PC-3 (cell line): ENCODE data around the gene FOXL3. TPM values are rescaled to one million over a fixed set of nuclear protein-coding genes. Genes with fewer than 3 reads are reported as not detected.

ENCODE experiments used
- ATAC-seq: fragments of 200-7000 bp; cut with Tn5 transposase; 2 replicates; pipeline ENCODE4 v1.9.1; 2020; ENCODE audit warnings: mild to moderate bottlenecking, moderate library complexity
- BruUV-seq: library from RNA; stranded (reverse); fragments of 400-500 nt; replicated peaks from 2 replicates; lab custom pipeline; 2021; lab: Mats Ljungman, UMichigan
- CTCF ChIA-PET: fragments of 300-600 bp; sonication (Branson Sonifier 250); formaldehyde crosslinking; loops from one replicate; lab custom pipeline; 2022; ENCODE audit warnings: antibody characterized with exemption; lab: Charles Lee
- POLR2A ChIA-PET: fragments of 300-600 bp; sonication (Branson Sonifier 250); formaldehyde crosslinking; loops from one replicate; lab custom pipeline; 2022; ENCODE audit warnings: antibody characterized with exemption; ENCODE audit not compliant: unreplicated experiment; lab: Charles Lee
- DNase-seq: peaks from one replicate; pipeline ENCODE4 v3.0.0-alpha.2; 2015
- H2AFZ ChIP-seq: fragments of 300-600 bp; sonication (generic); 2 replicates; pipeline ENCODE4 v1.6.0; 2016; ENCODE audit warnings: antibody characterized with exemption, low read length
- H3F3A ChIP-seq: fragments of 300-600 bp; sonication (generic); one replicate; pipeline ENCODE4 v1.6.0; 2017; ENCODE audit warnings: antibody characterized with exemption, low read length, control low read depth, mild to moderate bottlenecking; ENCODE audit not compliant: unreplicated experiment
- H3K27ac ChIP-seq: fragments of 300-600 bp; sonication (generic); 2 replicates; pipeline ENCODE4 v1.5.1; 2016; ENCODE audit warnings: mild to moderate bottlenecking, low read length
- H3K27me3 ChIP-seq: fragments of 300-600 bp; sonication (generic); 2 replicates; pipeline ENCODE4 v1.6.1; 2016; ENCODE audit warnings: low read length, mixed read lengths
- H3K36me3 ChIP-seq: fragments of 300-600 bp; sonication (generic); 2 replicates; pipeline ENCODE4 v1.6.1; 2016; ENCODE audit warnings: low read depth, mixed run types, low read length, mixed read lengths
- H3K4me1 ChIP-seq: fragments of 300-600 bp; sonication (generic); 2 replicates; pipeline ENCODE4 v1.5.1; 2016; ENCODE audit warnings: low read length; ENCODE audit not compliant: insufficient read depth
- H3K4me2 ChIP-seq: fragments of 300-600 bp; sonication (generic); 2 replicates; pipeline ENCODE4 v1.6.0; 2016; ENCODE audit warnings: low read length
- H3K4me3 ChIP-seq: fragments of 300-600 bp; sonication (generic); 2 replicates; pipeline ENCODE4 v1.5.1; 2016; ENCODE audit warnings: mild to moderate bottlenecking, low read length, mixed read lengths
- H3K79me2 ChIP-seq: fragments of 300-600 bp; sonication (generic); 2 replicates; pipeline ENCODE4 v1.6.1; 2017; ENCODE audit warnings: low read length, mixed read lengths
- H3K9ac ChIP-seq: fragments of 300-600 bp; sonication (generic); 2 replicates; pipeline ENCODE4 v1.6.0; 2016; ENCODE audit warnings: mild to moderate bottlenecking, low read length
- H3K9me2 ChIP-seq: fragments of 300-600 bp; sonication (generic); replicated peaks from 2 replicates; pipeline ENCODE4 v1.6.1; 2016; ENCODE audit warnings: mixed run types, low read length, mixed read lengths
- H3K9me3 ChIP-seq: fragments of 300-600 bp; sonication (generic); 2 replicates; pipeline ENCODE4 v1.6.1; 2016; ENCODE audit warnings: low read length, mixed read lengths
- H4K20me1 ChIP-seq: fragments of 300-600 bp; sonication (generic); 2 replicates; pipeline ENCODE4 v1.6.1; 2016; ENCODE audit warnings: low read length, mixed read lengths
- CTCF ChIP-seq: fragments of 300-600 bp; sonication (generic); conservative IDR thresholded peaks from 2 replicates; pipeline ENCODE4 v1.5.1; 2017; ENCODE audit warnings: antibody characterized with exemption, low read depth, mild to moderate bottlenecking, low read length
- EZH2 ChIP-seq: fragments of 300-600 bp; sonication (generic); IDR thresholded peaks from one replicate; pipeline ENCODE4 v1.6.1; 2017; ENCODE audit warnings: antibody characterized with exemption, mild to moderate bottlenecking, low read length; ENCODE audit not compliant: unreplicated experiment
- EZH2phosphoT487 ChIP-seq: fragments of 300-600 bp; sonication (generic); IDR thresholded peaks from 2 replicates; pipeline ENCODE4 v1.6.1; 2018; ENCODE audit warnings: mild to moderate bottlenecking, antibody characterized with exemption, low read length, borderline replicate concordance
- intact Hi-C: fragments of 100-400 bp; cut with micrococcal nuclease; formaldehyde crosslinking; loops from 2 replicates; pipeline ENCODE4 v1.9.0; 2023
- total RNA-seq: library from RNA; depleted of rRNA; stranded (reverse); fragments of >200 nt; gene quantifications from 2 replicates; pipeline ENCODE4 v1.2.3, GENCODE V29; 2014

FOXL3 gene
- total RNA-seq, 1 experiment from 2014 or later: not detected

- no peaks in the 10 kb centered on the region for H3K9me3 ChIP-seq
- no peaks in the 10 kb centered on the region for H3K36me3 ChIP-seq
- H3F3A ChIP-seq: no peaks in the 10 kb centered on the region
- H3K9ac ChIP-seq: no peak overlapping the region
- DNase-seq (no peak), ATAC-seq (no peak)
- no peaks in the 10 kb centered on the region for H4K20me1 ChIP-seq
- no TSS peak for BruUV-seq
- no peak for TF ChIP-seq EZH2phosphoT487
- no peak for TF ChIP-seq EZH2
- TF ChIP-seq CTCF: no peak
- no peak overlapping the region for H3K4me2 ChIP-seq
- H3K9me2 ChIP-seq: no peaks in the 10 kb centered on the region
- ChIA-PET POLR2A (no interaction called here), CTCF (no interaction called here)
- no peaks in the 10 kb centered on the region for H3K79me2 ChIP-seq
- no peaks in the 10 kb centered on the region for H3K4me1 ChIP-seq
- no peak overlapping the region for H3K4me3 ChIP-seq
- H2AFZ ChIP-seq: no peak overlapping the region
- H3K27me3 ChIP-seq: no peaks in the 10 kb centered on the region
- H3K27ac ChIP-seq: no peak overlapping the region
- intact Hi-C loops: no loop called here
These were observed 36.3 kb downstream of the FOXL3 start for GRCh38 chr7:326273-326672.

DNA sequence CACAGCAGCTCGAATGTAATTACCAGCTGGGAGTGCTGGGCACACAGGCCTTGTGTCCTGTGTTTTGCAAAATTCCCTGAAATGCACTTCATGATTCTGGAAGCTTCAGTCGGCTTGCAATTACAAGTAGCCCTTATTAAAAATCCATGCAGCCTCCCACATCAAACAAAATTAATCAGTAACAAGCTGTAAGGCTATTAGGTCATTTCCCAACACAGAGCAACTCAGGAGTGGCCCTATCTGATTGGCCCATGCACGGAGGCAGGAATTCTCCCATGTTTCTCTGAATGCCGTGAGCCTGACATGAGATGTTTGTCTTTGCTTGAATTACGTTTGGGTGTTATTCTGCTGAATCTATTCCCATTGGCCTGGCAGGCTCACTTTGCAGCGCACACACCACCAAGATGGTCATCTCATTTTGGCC is 36.9 kb downstream of the FOXL3 start:
- Histone ChIP-seq H3K4me1 (no peaks in the 10 kb centered on the region), H3K9me3 (no peaks in the 10 kb centered on the region), H3K27me3 (no peaks in the 10 kb centered on the region), H3K4me3 (no peak overlapping the region), H3F3A (no peaks in the 10 kb centered on the region), H4K20me1 (no peaks in the 10 kb centered on the region), H3K9ac (no peak overlapping the region), H3K36me3 (no peaks in the 10 kb centered on the region), H3K4me2 (no peak overlapping the region), H2AFZ (no peak overlapping the region), H3K27ac (no peak overlapping the region), H3K79me2 (no peaks in the 10 kb centered on the region), H3K9me2 (no peaks in the 10 kb centered on the region)
- POLR2A ChIA-PET: no interaction called here
- BruUV-seq: no TSS peak
- CTCF ChIA-PET: no interaction called here
- no peak for ATAC-seq
- DNase-seq: no peak
- intact Hi-C loops: no loop called here
- TF ChIP-seq EZH2phosphoT487 (no peak), EZH2 (no peak), CTCF (no peak)

- H3K79me2 ChIP-seq: no peaks in the 10 kb centered on the region
- no TSS peak for BruUV-seq
- no peak overlapping the region for H2AFZ ChIP-seq
- ChIA-PET CTCF (no interaction called here), POLR2A (no interaction called here)
- H3F3A ChIP-seq: no peaks in the 10 kb centered on the region
- no peak for ATAC-seq
- no peaks in the 10 kb centered on the region for H3K9me2 ChIP-seq
- H3K4me2 ChIP-seq: no peak overlapping the region
- H3K27ac ChIP-seq: no peak overlapping the region
- H3K9me3 ChIP-seq: no peaks in the 10 kb centered on the region
- H3K36me3 ChIP-seq: no peaks in the 10 kb centered on the region
- H3K9ac ChIP-seq: no peak overlapping the region
- no peaks in the 10 kb centered on the region for H3K27me3 ChIP-seq
- TF ChIP-seq EZH2phosphoT487 (no peak), CTCF (no peak)
- intact Hi-C loops: no loop called here
- no peaks in the 10 kb centered on the region for H3K4me1 ChIP-seq
- no peak for DNase-seq
- H4K20me1 ChIP-seq: no peaks in the 10 kb centered on the region
- no peak overlapping the region for H3K4me3 ChIP-seq
These were observed 37.4 kb downstream of the FOXL3 start for GRCh38 chr7:327233-327931.
